SU-DHL-6 (cell line): Measurements from ENCODE around the gene AMBP.

ENCODE experiments used
- H2AFZ ChIP-seq: fragments of 200-600 bp; sonication (generic); 2 replicates; pipeline ENCODE4 v1.6.1; 2014; ENCODE audit warnings: low read depth, mild to moderate bottlenecking, moderate library complexity, mixed read lengths, antibody characterized with exemption, low read length; ENCODE audit not compliant: severe bottlenecking
- H3F3A ChIP-seq: fragments of 200-600 bp; shearing (Covaris generic); 2 replicates; pipeline ENCODE4 v1.6.0; 2016; ENCODE audit warnings: antibody characterized with exemption, mild to moderate bottlenecking; ENCODE audit not compliant: insufficient read depth
- H3K27ac ChIP-seq: fragments of 200-600 bp; sonication (generic); 2 replicates; pipeline ENCODE4 v1.5.1; 2016; ENCODE audit warnings: low read depth, mild to moderate bottlenecking, low read length, moderate library complexity, mixed read lengths
- H3K27me3 ChIP-seq: fragments of 200-600 bp; sonication (generic), shearing (Covaris generic); 2 replicates; pipeline ENCODE4 v1.6.0; 2014; ENCODE audit warnings: mild to moderate bottlenecking, low read length
- H3K36me3 ChIP-seq: fragments of 200-600 bp; sonication (generic); 2 replicates; pipeline ENCODE4 v1.6.1; 2014; ENCODE audit warnings: mild to moderate bottlenecking, low read length, mixed read lengths
- H3K4me2 ChIP-seq: fragments of 300-600, 200-600 bp; shearing (Covaris generic), sonication (generic); 2 replicates; pipeline ENCODE4 v1.6.0; 2014; ENCODE audit warnings: low read length, low read depth, mild to moderate bottlenecking; ENCODE audit not compliant: poor library complexity, severe bottlenecking
- H3K4me3 ChIP-seq: fragments of 200-600 bp; sonication (generic); 2 replicates; pipeline ENCODE4 v1.5.1; 2014; ENCODE audit warnings: antibody characterized with exemption, low read length, mild to moderate bottlenecking, mixed read lengths; ENCODE audit not compliant: insufficient read depth, poor library complexity, severe bottlenecking
- H3K79me2 ChIP-seq: fragments of 200-600 bp; sonication (generic); 2 replicates; pipeline ENCODE4 v1.6.1; 2014; ENCODE audit warnings: mild to moderate bottlenecking, low read length, moderate library complexity; ENCODE audit not compliant: insufficient read depth
- H3K9ac ChIP-seq: fragments of 200-600 bp; sonication (generic); 2 replicates; pipeline ENCODE4 v1.7.0; 2014; ENCODE audit warnings: mild to moderate bottlenecking, low read length
- H3K9me2 ChIP-seq: fragments of 200-600 bp; sonication (generic); replicated peaks from 2 replicates; pipeline ENCODE4 v1.6.1; 2014; ENCODE audit warnings: low read length; ENCODE audit not compliant: insufficient read depth
- H3K9me3 ChIP-seq: fragments of 200-600 bp; sonication (generic); 2 replicates; pipeline ENCODE4 v1.6.1; 2014; ENCODE audit warnings: low read length, mixed read lengths; ENCODE audit not compliant: insufficient read depth
- H4K20me1 ChIP-seq: fragments of 200-600 bp; sonication (generic); 2 replicates; pipeline ENCODE4 v1.6.1; 2014; ENCODE audit warnings: low read depth, mild to moderate bottlenecking, antibody characterized with exemption, low read length, moderate library complexity, mixed read lengths
- CTCF ChIP-seq: fragments of 200-600 bp; sonication (generic); IDR thresholded peaks from one replicate; pipeline ENCODE4 v1.5.1; 2017; ENCODE audit warnings: antibody characterized with exemption, mild to moderate bottlenecking, low read length, moderate library complexity; ENCODE audit not compliant: insufficient read depth, poor library complexity, severe bottlenecking
- EZH2phosphoT487 ChIP-seq: fragments of 200-600 bp; sonication (generic), shearing (Covaris generic); conservative IDR thresholded peaks from 2 replicates; pipeline ENCODE4 v1.6.1; 2018; ENCODE audit warnings: mild to moderate bottlenecking, antibody characterized with exemption, low read length, moderate library complexity, mixed read lengths

The AMBP gene

GRCh38 chr9:114099669-114100270, 21.7 kb upstream of the AMBP start:
- Histone ChIP-seq H3K27me3 (no peaks in the 10 kb centered on the region), H4K20me1 (no peaks in the 10 kb centered on the region), H3K36me3 (no peaks in the 10 kb centered on the region), H3F3A (no peaks in the 10 kb centered on the region), H3K9ac (no peak overlapping the region), H2AFZ (no peak overlapping the region), H3K9me2 (no peaks in the 10 kb centered on the region), H3K79me2 (no peaks in the 10 kb centered on the region), H3K4me2 (no peak overlapping the region), H3K27ac (no peak overlapping the region), H3K9me3 (no peaks in the 10 kb centered on the region), H3K4me3 (no peak overlapping the region)
- TF ChIP-seq EZH2phosphoT487 (no peak), CTCF (no peak)

GRCh38 chr9:114098936-114099668, 21.0 kb upstream of the AMBP start, which contains the start of gene KIF12:
Gene KIF12 (minus strand): TSS chr9:114099292. CDS start chr9:114099276, 16 bp downstream.
- Histone ChIP-seq H3K9me3 (no peaks in the 10 kb centered on the region), H3K79me2 (no peaks in the 10 kb centered on the region), H3F3A (no peaks in the 10 kb centered on the region), H3K27ac (no peak within 1 kb of the TSS), H4K20me1 (no peaks in the 10 kb centered on the region), H3K9ac (no peak within 1 kb of the TSS), H2AFZ (no peak within 1 kb of the TSS), H3K9me2 (no peaks in the 10 kb centered on the region), H3K36me3 (no peaks in the 10 kb centered on the region), H3K4me3 (no peak within 1 kb of the TSS), H3K27me3 (no peaks in the 10 kb centered on the region), H3K4me2 (no peak within 1 kb of the TSS)
- TF ChIP-seq EZH2phosphoT487 (no peak), CTCF (no peak)

- Histone ChIP-seq H3K9ac (no peak overlapping the region), H2AFZ (no peak overlapping the region), H3K4me2 (no peak overlapping the region), H3K27ac (no peak overlapping the region), H4K20me1 (no peaks in the 10 kb centered on the region), H3K9me2 (no peaks in the 10 kb centered on the region), H3K9me3 (no peaks in the 10 kb centered on the region), H3K4me3 (no peak overlapping the region), H3F3A (no peaks in the 10 kb centered on the region), H3K79me2 (no peaks in the 10 kb centered on the region), H3K27me3 (no peaks in the 10 kb centered on the region), H3K36me3 (no peaks in the 10 kb centered on the region)
- TF ChIP-seq CTCF (no peak), EZH2phosphoT487 (no peak)
Observed at GRCh38 chr9:114098021-114098935, 20.2 kb upstream of the AMBP start.
